NCI-H1417 (cell line): ENCODE results near the gene PLA1A.
"Not testable (repeated sequence)": the region's sequence is repeated elsewhere in the genome, so short reads cannot be mapped to it uniquely, and the experiment has no call there.

Experiments
- DNase-seq, 3 experiments: peaks; one replicate each; lab custom pipeline; 2025; lab: John Stamatoyannopoulos, UW

PLA1A gene

DNA sequence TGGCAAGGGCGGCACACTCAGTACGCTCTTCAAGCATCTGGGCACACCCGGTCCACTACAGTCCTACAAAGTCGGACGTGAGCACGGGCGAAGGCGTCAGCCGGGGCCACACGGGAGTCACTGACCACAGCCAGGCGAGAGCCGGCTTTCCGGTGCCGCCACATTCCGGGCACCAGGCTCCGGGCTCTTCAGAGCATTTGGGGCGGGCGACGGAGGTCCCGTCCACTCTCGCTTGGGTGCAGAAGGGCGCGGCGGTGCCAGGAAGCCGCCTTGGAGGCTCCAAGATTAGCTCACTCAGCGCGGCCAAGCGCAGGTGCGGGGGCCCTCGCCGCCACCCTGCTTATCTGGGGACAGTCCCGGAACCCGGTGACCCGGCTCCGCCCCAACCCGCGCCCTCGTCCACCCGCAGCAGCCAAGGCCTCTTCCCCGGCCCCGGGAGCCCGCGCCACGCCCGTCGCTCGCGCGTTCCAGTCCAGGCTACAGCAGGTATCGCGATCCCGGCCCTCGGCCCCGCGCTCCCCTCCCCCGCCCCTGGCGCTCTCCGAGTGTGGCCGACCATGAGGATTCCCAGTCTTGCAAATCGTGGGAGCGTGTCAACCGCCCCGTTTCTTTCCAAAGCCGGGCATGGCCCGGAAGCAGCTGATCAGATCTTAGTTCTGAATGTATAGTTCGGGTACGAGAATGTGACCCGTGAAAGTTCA, 18.2 kb upstream of the PLA1A start, which contains the start of gene ADPRH:
TSS of gene ADPRH (plus strand) at position 127 of the 701 bp plus-strand sequence. CDS start 2,678 bp downstream, outside the sequence.
- DNase-seq: peak; percentile 17 to 46 (median 45)

DNA sequence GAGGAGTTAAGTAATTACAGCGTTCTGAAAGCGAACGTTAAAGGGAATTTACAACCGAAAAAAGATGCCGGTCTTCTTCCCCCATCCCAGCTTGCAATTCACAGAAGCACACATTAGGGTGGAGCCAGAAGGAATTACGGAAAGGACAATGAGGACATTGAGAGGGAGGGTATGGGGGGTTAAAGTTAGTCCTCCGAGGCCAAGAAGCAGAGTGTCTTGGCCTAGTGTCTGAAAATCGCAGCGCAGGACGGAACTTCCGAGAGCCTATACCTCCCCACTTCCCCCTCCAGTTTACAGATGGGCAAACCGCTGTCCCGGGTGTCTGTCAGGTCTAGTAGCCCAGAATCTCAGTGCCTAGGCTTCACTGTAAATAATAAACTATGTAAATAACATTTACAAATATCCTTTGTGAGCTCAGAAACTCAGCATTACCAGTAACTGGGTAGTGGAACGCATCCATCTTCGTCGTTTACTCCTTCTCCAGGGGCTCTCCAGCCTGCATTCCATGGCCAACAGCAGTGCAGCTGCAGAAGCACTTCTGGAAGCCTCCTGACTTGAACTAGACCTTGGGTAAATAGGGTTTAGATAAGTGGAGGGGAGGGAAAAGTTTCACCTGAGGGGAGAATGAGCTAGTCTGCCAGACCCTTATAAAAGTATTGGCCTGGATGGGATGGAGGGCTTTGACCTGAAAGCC, 17.5 kb upstream of the PLA1A start:
- no peak for DNase-seq

DNA sequence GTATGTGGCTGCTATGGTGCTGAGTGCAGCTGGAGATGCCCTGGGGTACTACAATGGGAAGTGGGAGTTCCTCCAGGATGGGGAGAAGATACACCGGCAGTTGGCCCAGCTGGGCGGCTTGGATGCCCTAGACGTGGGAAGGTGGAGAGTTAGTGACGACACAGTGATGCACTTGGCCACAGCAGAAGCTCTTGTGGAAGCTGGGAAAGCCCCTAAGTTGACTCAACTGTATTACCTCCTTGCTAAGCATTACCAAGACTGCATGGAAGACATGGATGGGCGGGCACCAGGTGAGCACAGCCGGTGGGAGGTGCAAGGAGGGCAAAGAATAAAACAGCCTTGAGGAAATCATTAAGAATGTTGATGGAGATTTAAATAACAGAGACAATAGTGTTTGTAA, 15.5 kb upstream of the PLA1A start:
- DNase-seq: no peak

DNA sequence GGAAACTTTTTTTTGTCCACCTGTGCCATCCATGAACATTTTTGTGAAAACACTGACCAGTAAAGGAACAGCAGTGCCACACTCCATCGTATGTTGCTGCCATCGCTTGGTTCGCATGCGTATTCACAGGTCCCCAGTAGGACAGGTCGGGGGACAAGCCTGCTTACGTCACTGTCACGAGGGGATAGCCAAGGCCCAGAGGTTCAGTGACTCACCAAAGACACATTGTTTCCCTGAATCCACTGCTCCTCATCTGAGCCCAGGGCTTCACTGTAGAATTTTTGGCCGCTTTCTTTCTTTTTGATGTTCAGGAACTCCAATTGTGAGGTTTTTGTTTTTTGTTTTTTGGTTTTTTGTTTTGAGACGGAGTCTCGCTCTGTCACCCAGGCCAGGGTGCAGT, 12.5 kb upstream of the PLA1A start:
- no peak for DNase-seq

DNA sequence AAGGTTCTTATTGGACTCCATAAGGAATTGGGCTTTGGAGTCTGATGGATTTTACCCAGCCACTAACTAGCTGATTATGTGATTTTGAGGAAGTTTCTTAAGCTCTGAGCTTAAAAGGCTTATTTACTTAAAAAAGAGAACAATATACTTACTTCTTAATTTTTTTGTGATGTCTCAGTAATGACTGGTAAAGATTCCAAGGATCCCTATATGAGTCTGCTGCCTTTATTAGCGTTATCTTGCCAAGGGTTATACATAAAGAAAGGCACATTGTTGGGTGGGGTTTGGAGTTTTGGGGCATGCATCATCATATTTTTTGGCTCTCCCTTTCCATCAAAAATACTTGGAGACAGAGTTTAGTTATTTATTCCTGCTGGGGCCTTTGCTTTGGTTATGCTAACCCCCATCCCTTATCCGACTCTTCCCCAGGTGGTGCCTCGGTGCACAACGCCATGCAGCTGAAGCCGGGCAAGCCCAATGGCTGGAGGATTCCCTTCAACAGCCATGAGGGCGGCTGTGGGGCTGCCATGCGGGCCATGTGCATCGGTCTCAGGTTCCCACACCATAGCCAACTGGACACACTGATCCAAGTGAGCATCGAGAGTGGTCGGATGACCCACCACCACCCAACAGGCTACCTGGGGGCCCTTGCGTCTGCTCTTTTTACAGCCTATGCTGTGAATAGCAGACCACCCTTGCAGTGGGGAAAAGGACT, 11.7 kb upstream of the PLA1A start:
- no peak for DNase-seq

- DNase-seq: no peak
Observed at GRCh38 chr3:119586733-119587172, 10.9 kb upstream of the PLA1A start.

GRCh38 chr3:119588112-119588511, 9.6 kb upstream of the PLA1A start:
- peak in 1 of 3 experiments; percentile 4 for DNase-seq

DNA sequence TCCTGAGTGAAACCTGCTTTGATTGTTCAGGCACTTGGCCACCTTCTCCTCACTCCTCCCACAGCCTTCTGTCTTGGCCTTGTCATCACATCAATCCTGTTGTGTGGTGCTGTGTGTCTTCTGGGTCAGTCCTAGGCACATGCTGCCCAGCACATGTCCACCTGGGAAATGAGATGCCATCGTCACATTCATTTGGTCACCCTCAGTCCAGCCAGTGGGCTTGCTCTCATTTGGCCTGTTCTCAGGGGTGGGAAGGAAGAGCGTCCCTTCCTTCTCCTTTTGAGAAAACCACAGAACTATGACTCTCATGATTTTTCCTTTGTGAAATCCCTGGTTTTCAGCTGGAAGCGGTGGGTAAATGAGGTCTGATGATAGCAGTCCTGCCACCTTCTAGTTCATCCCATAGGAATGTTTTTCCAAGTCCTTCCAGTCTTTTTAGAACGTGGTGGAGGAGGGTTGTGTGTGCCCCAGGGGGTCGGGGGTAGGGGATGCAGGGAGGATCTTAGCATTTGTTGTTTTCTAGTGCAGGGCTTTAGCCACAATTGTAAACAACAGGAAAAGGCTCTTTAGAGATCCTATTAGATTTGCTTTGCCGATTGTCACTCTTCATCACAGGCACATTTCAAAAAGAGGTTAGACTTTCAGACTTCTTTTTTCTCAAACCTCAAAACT, 8.4 kb upstream of the PLA1A start:
- no peak for DNase-seq

GRCh38 chr3:119590706-119591105, 7.0 kb upstream of the PLA1A start:
- DNase-seq: no peak

DNA sequence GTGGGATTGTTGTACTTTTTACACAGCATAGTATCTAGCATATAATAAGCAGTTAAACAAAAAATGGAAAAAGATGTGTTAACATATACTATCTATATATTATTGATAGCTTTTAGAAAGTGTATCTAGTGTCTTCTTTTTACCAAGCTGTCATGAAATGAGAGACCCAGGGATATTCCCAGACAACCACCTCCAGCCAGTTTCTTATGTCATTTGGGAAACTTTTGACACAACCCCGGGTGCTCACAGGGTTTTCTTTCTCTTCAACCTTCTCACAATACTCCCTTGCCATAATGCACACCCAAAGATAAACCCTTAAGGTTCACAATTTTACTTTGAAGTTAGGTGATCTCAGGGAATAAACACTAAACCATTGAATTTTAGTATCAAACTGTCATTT, 4.8 kb upstream of the PLA1A start:
- no peak for DNase-seq

- no peak for DNase-seq
Observed at GRCh38 chr3:119594066-119594465, 3.6 kb upstream of the PLA1A start.

DNA sequence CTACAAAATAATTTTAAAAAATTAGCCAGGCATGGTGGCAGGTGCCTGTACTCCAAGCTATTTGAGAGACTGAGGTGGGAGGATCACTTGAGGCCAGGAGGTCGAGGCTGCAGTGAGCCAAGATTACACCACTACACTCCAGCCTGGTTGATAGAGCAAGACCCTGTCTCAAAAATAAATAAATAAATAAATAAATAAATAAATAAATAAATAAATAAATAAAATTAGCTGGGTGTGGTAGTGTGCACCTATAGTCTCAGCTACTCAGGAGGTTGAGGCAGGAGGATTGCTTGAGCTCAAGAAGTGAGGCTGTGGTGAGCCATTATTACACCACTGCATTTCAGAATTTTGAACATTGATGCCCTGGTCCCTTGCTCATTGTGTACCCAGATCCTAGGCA, 2.8 kb upstream of the PLA1A start:
- DNase-seq: not testable (repeated sequence)

DNA sequence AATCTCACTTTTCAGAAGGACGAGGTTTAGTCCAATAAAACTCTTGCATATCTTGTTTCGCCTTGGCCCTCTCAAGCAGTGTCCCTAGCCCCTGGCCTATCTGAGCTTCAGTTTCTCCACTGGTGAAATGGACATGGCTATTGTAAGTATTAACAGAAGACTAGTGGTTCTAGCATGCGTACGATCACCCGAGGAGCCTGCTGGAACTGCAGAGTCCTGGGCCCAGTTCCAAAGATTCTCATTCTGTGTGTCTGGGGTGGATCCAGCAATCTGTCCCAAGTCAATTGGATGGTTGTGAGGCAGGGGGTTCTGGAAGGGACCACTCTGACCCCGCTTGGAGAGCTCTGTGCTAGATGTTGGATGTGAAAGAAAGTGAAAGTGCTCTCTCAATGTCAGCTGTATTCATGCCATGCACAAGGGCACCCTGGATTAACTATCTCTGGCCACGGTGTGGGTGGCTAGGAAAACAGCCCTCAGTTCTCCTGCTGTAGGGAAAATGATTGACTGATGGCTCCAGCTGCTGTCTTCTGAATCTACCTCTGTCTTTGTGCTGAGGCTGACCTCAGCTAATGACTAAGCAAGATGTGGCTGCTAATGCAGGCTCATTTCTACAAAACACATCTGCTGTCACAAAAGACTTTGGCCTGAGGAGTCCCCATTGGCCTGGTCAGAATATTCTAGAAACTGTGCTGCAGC, 1.9 kb upstream of the PLA1A start:
- no peak for DNase-seq

- DNase-seq: no peak
Observed at GRCh38 chr3:119596398-119596797, 1.3 kb upstream of the PLA1A start.

GRCh38 chr3:119598410-119599098, 869 bp downstream of the PLA1A start:
- DNase-seq: no peak

DNA sequence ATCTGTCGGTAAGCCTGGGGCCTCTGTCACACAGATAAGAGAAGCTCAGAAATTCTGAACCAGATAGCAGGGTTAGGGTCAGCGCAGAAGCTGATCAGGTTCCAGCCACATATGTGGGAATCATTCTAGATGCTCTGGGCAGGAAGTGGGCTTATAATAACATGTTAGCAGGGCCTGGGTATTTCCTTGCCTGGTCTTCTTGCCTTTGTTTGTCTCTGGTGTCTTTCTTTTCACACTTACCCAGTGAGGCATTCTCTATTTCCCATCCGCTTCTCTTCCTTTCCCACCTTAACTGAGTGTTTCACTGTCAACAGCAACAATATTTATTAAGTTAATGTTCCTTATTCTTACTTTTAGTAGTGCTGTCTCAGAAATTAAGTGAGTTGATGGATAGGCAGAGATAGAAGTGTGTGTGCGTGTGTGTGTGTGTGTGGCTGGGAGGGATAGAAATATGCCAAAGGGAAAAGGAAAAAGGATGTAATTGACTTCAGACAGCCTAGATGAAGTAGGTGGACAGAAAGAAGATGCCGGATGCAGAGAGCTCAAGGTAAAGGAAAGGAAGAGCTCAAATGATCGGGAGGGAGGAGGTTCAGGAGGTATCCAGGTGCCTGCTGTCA, 2.0 kb downstream of the PLA1A start:
- DNase-seq: no peak

DNA sequence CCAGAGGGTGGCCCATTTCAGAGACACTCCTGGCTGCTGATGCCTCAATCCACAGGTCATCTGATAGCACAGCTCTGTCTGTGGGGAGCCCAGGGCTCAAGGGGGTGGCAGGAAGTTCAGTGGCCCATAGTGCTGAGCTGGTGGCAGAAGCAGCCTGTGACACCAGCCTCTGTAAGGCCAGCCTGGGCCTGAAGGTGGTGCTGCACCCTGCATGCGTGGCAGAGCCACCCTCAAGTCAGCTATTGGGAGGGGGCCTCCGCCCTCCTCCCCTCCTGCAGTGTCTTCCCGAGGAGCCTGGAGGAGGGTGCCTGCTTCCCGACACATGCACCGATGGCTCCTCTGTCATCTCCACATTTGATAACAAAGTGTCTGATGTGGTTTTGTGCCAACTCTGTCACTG, 3.0 kb downstream of the PLA1A start:
- DNase-seq: no peak

GRCh38 chr3:119601154-119601553, 3.5 kb downstream of the PLA1A start:
- DNase-seq: no peak

DNA sequence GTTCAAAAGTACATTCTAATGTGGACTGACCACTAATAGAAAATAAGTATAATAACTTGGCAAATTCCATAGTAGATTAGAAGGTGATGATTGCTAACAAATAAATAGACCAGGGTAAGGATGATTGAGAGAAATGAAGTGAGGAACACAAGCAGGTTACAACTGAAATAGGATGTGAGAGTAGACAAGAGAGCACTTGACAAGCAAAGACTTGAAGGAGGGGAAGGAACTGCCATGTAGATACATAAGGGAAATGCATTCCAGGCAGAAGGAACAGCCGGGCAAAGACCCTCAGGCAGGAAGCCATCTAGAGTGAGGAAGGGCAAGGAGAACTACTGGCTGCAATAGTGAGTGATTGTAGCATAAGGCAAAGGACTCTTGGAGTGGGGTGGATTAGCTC, 5.0 kb downstream of the PLA1A start:
- DNase-seq: no peak

GRCh38 chr3:119604878-119605277, 7.2 kb downstream of the PLA1A start:
- DNase-seq: no peak
